HepG2 (cell line): ENCODE results near the gene C1QTNF12. TPM values are rescaled to one million over a fixed set of nuclear protein-coding genes. Genes with fewer than 3 reads are reported as not detected.
A peak's percentile ranks its signal among the peaks of the same experiment; 100 is the strongest.

Experiments used
- ADNP ChIP-seq: sonication (generic); formaldehyde crosslinking; IDR thresholded peaks from 2 replicates; pipeline ENCODE4 v1.4.0; 2020; ENCODE audit warnings: missing genetic modification reagents
- AGO2 ChIP-seq: fragments of 200-400 bp; formaldehyde crosslinking; optimal IDR thresholded peaks from 2 replicates; pipeline ENCODE3; 2017; ENCODE audit warnings: mild to moderate bottlenecking, low read depth, low read length, moderate library complexity
- ELF3 ChIP-seq: IDR thresholded peaks from 2 replicates; pipeline ENCODE4 v1.6.1; 2016; ENCODE audit warnings: missing genetic modification reagents, missing compliant biosample characterization
- GZF1 ChIP-seq: sonication (generic); formaldehyde crosslinking; IDR thresholded peaks from 2 replicates; pipeline ENCODE4 v1.5.1; 2020; ENCODE audit warnings: mild to moderate bottlenecking, missing genetic modification reagents
- HHEX ChIP-seq: IDR thresholded peaks from 2 replicates; pipeline ENCODE4 v1.6.1; 2016; ENCODE audit warnings: control low read depth
- HINFP ChIP-seq: sonication (generic); formaldehyde crosslinking; IDR thresholded peaks from 2 replicates; pipeline ENCODE4 v1.4.0; 2020; ENCODE audit warnings: low read depth, mild to moderate bottlenecking, missing genetic modification reagents
- HNF4G ChIP-seq, 2 experiments: sonication (generic) in 1 of 2; formaldehyde crosslinking in 1 of 2; IDR thresholded peaks; 2 replicates each; pipeline versions ENCODE4 v1.4.0 to v1.6.1; 2011 to 2020; ENCODE audit warnings: borderline replicate concordance in 2 of 2, low read depth in 2 of 2, mild to moderate bottlenecking in 2 of 2, low read length in 1 of 2, missing genetic modification reagents in 1 of 2, moderate library complexity in 1 of 2
- NCOA5 ChIP-seq: sonication (generic); formaldehyde crosslinking; IDR thresholded peaks from 2 replicates; pipeline ENCODE4 v1.4.0; 2020; ENCODE audit warnings: missing genetic modification reagents
- NRL ChIP-seq: sonication (generic); formaldehyde crosslinking; IDR thresholded peaks from 2 replicates; pipeline ENCODE4 v1.5.0; 2020; ENCODE audit warnings: missing genetic modification reagents, mild to moderate bottlenecking, moderate library complexity, borderline replicate concordance
- ONECUT2 ChIP-seq: sonication (generic); formaldehyde crosslinking; IDR thresholded peaks from 2 replicates; pipeline ENCODE4 v1.4.0; 2020; ENCODE audit warnings: missing genetic modification reagents
- SKI ChIP-seq: fragments of 450-650 bp; IDR thresholded peaks from one replicate; pipeline ENCODE4 v1.6.1; 2018; ENCODE audit warnings: mild to moderate bottlenecking; ENCODE audit not compliant: partially characterized antibody
- ZFP36L2 ChIP-seq: sonication (generic); formaldehyde crosslinking; IDR thresholded peaks from 2 replicates; pipeline ENCODE4 v1.4.0; 2020; ENCODE audit warnings: missing genetic modification reagents
- ZFY ChIP-seq: sonication (generic); formaldehyde crosslinking; IDR thresholded peaks from 2 replicates; pipeline ENCODE4 v1.4.0; 2020; ENCODE audit warnings: missing genetic modification reagents
- ZNF232 ChIP-seq: sonication (generic); formaldehyde crosslinking; IDR thresholded peaks from 2 replicates; pipeline ENCODE4 v1.4.0; 2020; ENCODE audit warnings: missing genetic modification reagents, borderline replicate concordance
- ZNF335 ChIP-seq: sonication (generic); formaldehyde crosslinking; IDR thresholded peaks from 2 replicates; pipeline ENCODE4 v1.4.0; 2020; ENCODE audit warnings: missing genetic modification reagents
- ZNF441 ChIP-seq: sonication (generic); formaldehyde crosslinking; IDR thresholded peaks from 2 replicates; pipeline ENCODE4 v1.7.0; 2021; ENCODE audit warnings: missing genetic modification reagents, borderline replicate concordance
- ZNF547 ChIP-seq: sonication (generic); formaldehyde crosslinking; IDR thresholded peaks from 2 replicates; pipeline ENCODE4 v1.5.1; 2020; ENCODE audit warnings: mild to moderate bottlenecking, missing genetic modification reagents
- ZNF570 ChIP-seq: sonication (generic); formaldehyde crosslinking; IDR thresholded peaks from 2 replicates; pipeline ENCODE4 v1.4.0; 2020; ENCODE audit warnings: mild to moderate bottlenecking, missing genetic modification reagents, borderline replicate concordance
- ZNF878 ChIP-seq: sonication (generic); formaldehyde crosslinking; IDR thresholded peaks from 2 replicates; pipeline ENCODE4 v1.8.1; 2023; ENCODE audit warnings: mild to moderate bottlenecking, missing genetic modification reagents, moderate library complexity
- polyA plus RNA-seq, 8 experiments: library from polyadenylated mRNA; depleted of rRNA in 3 of 8; stranded (reverse) in 7 of 8; unstranded in 1 of 8; fragments of >200 nt; fragmentation: Illumina TruSeq in 4 of 8; extraction: Trizol in 4 of 8; gene quantifications; 2 replicates each; pipeline versions ENCODE4 v1.2.1 to v1.2.3, GENCODE V29; 2011 to 2016; ENCODE audit warnings: low read depth in 4 of 8, missing spikeins in 1 of 8, mixed read lengths in 1 of 8; ENCODE audit not compliant: insufficient read depth in 1 of 8
- total RNA-seq, 5 experiments: library from RNA; depleted of rRNA; stranded (reverse); fragments of >200 nt; fragmentation: Illumina TruSeq; extraction: Trizol; gene quantifications; 2 replicates each; pipeline ENCODE4 v1.2.3, GENCODE V29; 2016; ENCODE audit warnings: low read depth in 1 of 5
- TF ChIP-seq, protein P1 (sequence below): sonication (generic); formaldehyde crosslinking; IDR thresholded peaks from 2 replicates; pipeline ENCODE4 v1.4.0; 2020; ENCODE audit warnings: missing genetic modification reagents
- TF ChIP-seq, protein P2 (sequence below): sonication (generic); formaldehyde crosslinking; IDR thresholded peaks from 2 replicates; pipeline ENCODE4 v1.9.0; 2021; ENCODE audit warnings: missing genetic modification reagents, mild to moderate bottlenecking, borderline replicate concordance
- TF ChIP-seq, protein P3 (sequence below): IDR thresholded peaks from 2 replicates; pipeline ENCODE4 v1.6.1; 2016; ENCODE audit warnings: low read depth

C1QTNF12 gene
- total and polyA plus RNA-seq, 2 of the 13 experiments (the other 11 are each of a cell fraction or from before 2014, with no cell fraction given), result 0.18 to 0.64 TPM

GRCh38 chr1:1231400-1232207 is 14.9 kb downstream of the C1QTNF12 start, which contains the start of gene SDF4 (continued):
- TF ChIP-seq, protein P1, sequence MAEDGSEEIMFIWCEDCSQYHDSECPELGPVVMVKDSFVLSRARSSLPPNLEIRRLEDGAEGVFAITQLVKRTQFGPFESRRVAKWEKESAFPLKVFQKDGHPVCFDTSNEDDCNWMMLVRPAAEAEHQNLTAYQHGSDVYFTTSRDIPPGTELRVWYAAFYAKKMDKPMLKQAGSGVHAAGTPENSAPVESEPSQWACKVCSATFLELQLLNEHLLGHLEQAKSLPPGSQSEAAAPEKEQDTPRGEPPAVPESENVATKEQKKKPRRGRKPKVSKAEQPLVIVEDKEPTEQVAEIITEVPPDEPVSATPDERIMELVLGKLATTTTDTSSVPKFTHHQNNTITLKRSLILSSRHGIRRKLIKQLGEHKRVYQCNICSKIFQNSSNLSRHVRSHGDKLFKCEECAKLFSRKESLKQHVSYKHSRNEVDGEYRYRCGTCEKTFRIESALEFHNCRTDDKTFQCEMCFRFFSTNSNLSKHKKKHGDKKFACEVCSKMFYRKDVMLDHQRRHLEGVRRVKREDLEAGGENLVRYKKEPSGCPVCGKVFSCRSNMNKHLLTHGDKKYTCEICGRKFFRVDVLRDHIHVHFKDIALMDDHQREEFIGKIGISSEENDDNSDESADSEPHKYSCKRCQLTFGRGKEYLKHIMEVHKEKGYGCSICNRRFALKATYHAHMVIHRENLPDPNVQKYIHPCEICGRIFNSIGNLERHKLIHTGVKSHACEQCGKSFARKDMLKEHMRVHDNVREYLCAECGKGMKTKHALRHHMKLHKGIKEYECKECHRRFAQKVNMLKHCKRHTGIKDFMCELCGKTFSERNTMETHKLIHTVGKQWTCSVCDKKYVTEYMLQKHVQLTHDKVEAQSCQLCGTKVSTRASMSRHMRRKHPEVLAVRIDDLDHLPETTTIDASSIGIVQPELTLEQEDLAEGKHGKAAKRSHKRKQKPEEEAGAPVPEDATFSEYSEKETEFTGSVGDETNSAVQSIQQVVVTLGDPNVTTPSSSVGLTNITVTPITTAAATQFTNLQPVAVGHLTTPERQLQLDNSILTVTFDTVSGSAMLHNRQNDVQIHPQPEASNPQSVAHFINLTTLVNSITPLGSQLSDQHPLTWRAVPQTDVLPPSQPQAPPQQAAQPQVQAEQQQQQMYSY, result 0 out of 2 replicates have a peak, but pooled peaks have one; percentile 45
- TF ChIP-seq HINFP (CRISPR knock-in tag) (peak; percentile 69; the same call in 1 of the 2 replicates), ZNF547 (CRISPR knock-in tag) (peak; percentile 77; the same call in 1 of the 2 replicates), ZFP36L2 (CRISPR knock-in tag) (no peak), GZF1 (CRISPR knock-in tag) (no peak), ZNF335 (CRISPR knock-in tag) (peak; percentile 73; the same call in 1 of the 2 replicates), HHEX (CRISPR knock-in tag) (no peak), ZNF570 (CRISPR knock-in tag) (no peak), AGO2 (peak; percentile 95), NCOA5 (no peak), NRL (CRISPR knock-in tag) (peak; percentile 83; the same call in 1 of the 2 replicates), ONECUT2 (CRISPR knock-in tag) (no peak), ADNP (CRISPR knock-in tag) (no peak), ZFY (CRISPR knock-in tag) (peak; percentile 92), ELF3 (CRISPR knock-in tag) (peak; percentile 59), ZNF878 (CRISPR knock-in tag) (no peak), ZNF232 (CRISPR knock-in tag) (0 out of 2 replicates have a peak, but pooled peaks have one; percentile 29), SKI (peak; percentile 47), HNF4G (IDR thresholded peaks at IDR 0.05; ENCODE audit: borderline replicate concordance, low read depth, low read length) (no peak), HNF4G (CRISPR knock-in tag; IDR thresholded peaks at IDR 0.05; ENCODE audit: borderline replicate concordance, low read depth) (peak; percentile 50; the same call in 1 of the 2 replicates), ZNF441 (CRISPR knock-in tag) (no peak; the same call in 1 of the 2 replicates)
- TF ChIP-seq, protein P2, sequence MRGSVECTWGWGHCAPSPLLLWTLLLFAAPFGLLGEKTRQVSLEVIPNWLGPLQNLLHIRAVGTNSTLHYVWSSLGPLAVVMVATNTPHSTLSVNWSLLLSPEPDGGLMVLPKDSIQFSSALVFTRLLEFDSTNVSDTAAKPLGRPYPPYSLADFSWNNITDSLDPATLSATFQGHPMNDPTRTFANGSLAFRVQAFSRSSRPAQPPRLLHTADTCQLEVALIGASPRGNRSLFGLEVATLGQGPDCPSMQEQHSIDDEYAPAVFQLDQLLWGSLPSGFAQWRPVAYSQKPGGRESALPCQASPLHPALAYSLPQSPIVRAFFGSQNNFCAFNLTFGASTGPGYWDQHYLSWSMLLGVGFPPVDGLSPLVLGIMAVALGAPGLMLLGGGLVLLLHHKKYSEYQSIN, result 0 out of 2 replicates have a peak, but pooled peaks have one; percentile 67
- TF ChIP-seq, protein P3, sequence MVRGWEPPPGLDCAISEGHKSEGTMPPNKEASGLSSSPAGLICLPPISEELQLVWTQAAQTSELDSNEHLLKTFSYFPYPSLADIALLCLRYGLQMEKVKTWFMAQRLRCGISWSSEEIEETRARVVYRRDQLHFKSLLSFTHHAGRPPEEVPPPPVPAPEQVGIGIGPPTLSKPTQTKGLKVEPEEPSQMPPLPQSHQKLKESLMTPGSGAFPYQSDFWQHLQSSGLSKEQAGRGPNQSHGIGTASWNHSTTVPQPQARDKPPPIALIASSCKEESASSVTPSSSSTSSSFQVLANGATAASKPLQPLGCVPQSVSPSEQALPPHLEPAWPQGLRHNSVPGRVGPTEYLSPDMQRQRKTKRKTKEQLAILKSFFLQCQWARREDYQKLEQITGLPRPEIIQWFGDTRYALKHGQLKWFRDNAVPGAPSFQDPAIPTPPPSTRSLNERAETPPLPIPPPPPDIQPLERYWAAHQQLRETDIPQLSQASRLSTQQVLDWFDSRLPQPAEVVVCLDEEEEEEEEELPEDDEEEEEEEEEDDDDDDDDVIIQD (CRISPR knock-in tag), result no peak
